ENCODE results near the gene ZGRF1.

ZGRF1 gene

GRCh38 chr4:112655270-112655669, 18.6 kb upstream of the ZGRF1 start:
- no peaks in the 10 kb centered on the region for H3K9me3 ChIP-seq (ENCODE audit: control insufficient read depth, insufficient read depth, low read depth, low read length)
- ChIA-PET POLR2A (interaction anchor here (0.7 kb wide), 1 partner anchor 9 kb away, joined by 3 read pairs; no protein-coding TSS in a partner anchor), CTCF (interaction anchor here (1.0 to 1.7 kb wide), 2 partner anchors 107 to 110 kb away, joined by 3 to 10 read pairs; no protein-coding TSS in a partner anchor)
- peaks cover 15 to 67% of the 10 kb centered on the region in 2 experiments for H3K36me3 ChIP-seq (ENCODE audit: control insufficient read depth in 2 of 2, insufficient read depth in 1 of 2, low read length in 2 of 2)
- H3K4me1 ChIP-seq (ENCODE audit: control insufficient read depth, insufficient read depth, low read length), result no peaks in the 10 kb centered on the region
- H3K4me3 ChIP-seq (ENCODE audit: low read depth, low read length), result no peak overlapping the region
- no peak overlapping the region for H3K27ac ChIP-seq (ENCODE audit: extremely low read depth, low read depth, low read length)
- TF ChIP-seq ZNF501 (tag by site-specific recombination; IDR thresholded peaks at IDR 0.05) (no peak), BCL11A (tag by site-specific recombination; IDR thresholded peaks at IDR 0.05; ENCODE audit: low read depth) (no peak), ZNF24 (tag by site-specific recombination; IDR thresholded peaks at IDR 0.05) (no peak), ZNF529 (tag by site-specific recombination; IDR thresholded peaks at IDR 0.05; ENCODE audit: insufficient replicate concordance) (no peak), SP3 (tag by site-specific recombination; IDR thresholded peaks at IDR 0.05) (no peak), ZNF629 (tag by site-specific recombination; IDR thresholded peaks at IDR 0.05) (no peak), ZNF704 (tag by site-specific recombination; IDR thresholded peaks at IDR 0.05) (no peak), ZNF623 (tag by site-specific recombination; IDR thresholded peaks at IDR 0.05) (no peak), ZBTB8A (tag by site-specific recombination; IDR thresholded peaks at IDR 0.05) (no peak)

- CTCF ChIA-PET, result interaction anchor here (0.6 to 0.7 kb wide), 2 partner anchors 9 to 909 kb away, joined by 5 to 7 read pairs; no protein-coding TSS in a partner anchor
- H3K36me3 ChIP-seq (ENCODE audit: control insufficient read depth in 2 of 2, insufficient read depth in 1 of 2, low read length in 2 of 2), result peaks cover 22 to 78% of the 10 kb centered on the region in 2 experiments
- no peaks in the 10 kb centered on the region for H3K9me3 ChIP-seq (ENCODE audit: control insufficient read depth, insufficient read depth, low read depth, low read length)
- POLR2A ChIA-PET, result no interaction called here
- no peak overlapping the region for H3K4me3 ChIP-seq (ENCODE audit: low read depth, low read length)
- TF ChIP-seq KLF1 (tag by site-specific recombination; IDR thresholded peaks at IDR 0.05) (no peak), ZNF701 (tag by site-specific recombination; IDR thresholded peaks at IDR 0.05) (no peak), ZNF513 (tag by site-specific recombination; IDR thresholded peaks at IDR 0.05) (no peak), ZNF48 (tag by site-specific recombination; IDR thresholded peaks at IDR 0.05) (no peak)
- no peaks in the 10 kb centered on the region for H3K4me1 ChIP-seq (ENCODE audit: control insufficient read depth, insufficient read depth, low read length)
- H3K27ac ChIP-seq (ENCODE audit: extremely low read depth, low read depth, low read length), result no peak overlapping the region
These were observed 15.5 kb upstream of the ZGRF1 start for GRCh38 chr4:112652216-112652615.

GRCh38 chr4:112651641-112652040, 14.9 kb upstream of the ZGRF1 start:
- Histone ChIP-seq H3K4me3 (ENCODE audit: low read depth, low read length) (no peak overlapping the region), H3K4me1 (ENCODE audit: control insufficient read depth, insufficient read depth, low read length) (no peaks in the 10 kb centered on the region), H3K9me3 (ENCODE audit: control insufficient read depth, insufficient read depth, low read depth, low read length) (no peaks in the 10 kb centered on the region), H3K27ac (ENCODE audit: extremely low read depth, low read depth, low read length) (no peak overlapping the region), H3K36me3 (ENCODE audit: control insufficient read depth in 2 of 2, insufficient read depth in 1 of 2, low read length in 2 of 2) (peaks cover 22 to 80% of the 10 kb centered on the region in 2 experiments)
- ChIA-PET CTCF (interaction anchor here (0.6 to 0.8 kb wide), 2 partner anchors 908 to 1409 kb away, joined by 3 to 5 read pairs; no protein-coding TSS in a partner anchor), POLR2A (no interaction called here)
- TF ChIP-seq HIC1 (tag by site-specific recombination; IDR thresholded peaks at IDR 0.05) (no peak), ZNF544 (tag by site-specific recombination; IDR thresholded peaks at IDR 0.05) (no peak), ZFP41 (tag by site-specific recombination; IDR thresholded peaks at IDR 0.05; ENCODE audit: borderline replicate concordance) (no peak), BCL11A (tag by site-specific recombination; IDR thresholded peaks at IDR 0.05; ENCODE audit: low read depth) (no peak), PRDM10 (tag by site-specific recombination; IDR thresholded peaks at IDR 0.05) (no peak), ZNF341 (tag by site-specific recombination; IDR thresholded peaks at IDR 0.05; ENCODE audit: low read depth) (no peak)

All from HEK293 (cell line).